K562 (cell line): ENCODE measurements around the gene NECTIN4. TPM values are rescaled to one million over a fixed set of nuclear protein-coding genes. Genes with fewer than 3 reads are reported as not detected.
A peak's percentile ranks its signal among the peaks of the same experiment; 100 is the strongest.

Source experiments
- ARID1B ChIP-seq: fragments of 450-650 bp; IDR thresholded peaks from 2 replicates; pipeline ENCODE4 v1.6.1; 2016; ENCODE audit warnings: antibody characterized with exemption, mild to moderate bottlenecking, inconsistent platforms
- ARID2 ChIP-seq: fragments of 450-650 bp; IDR thresholded peaks from 2 replicates; pipeline ENCODE4 v1.6.1; 2017; ENCODE audit warnings: antibody characterized with exemption, mild to moderate bottlenecking
- BRCA1 ChIP-seq, 2 experiments: fragments of 450-650 bp in 1 of 2; sonication (generic) in 1 of 2; formaldehyde crosslinking in 1 of 2; IDR thresholded peaks; 2 replicates each; pipeline versions ENCODE4 v1.5.0 to v1.6.1; 2017 to 2020; ENCODE audit warnings: mild to moderate bottlenecking in 1 of 2, missing genetic modification reagents in 1 of 2
- CTCFL ChIP-seq: IDR thresholded peaks from 2 replicates; pipeline ENCODE4 v1.6.1; 2011; ENCODE audit warnings: borderline replicate concordance, low read depth, mild to moderate bottlenecking, moderate library complexity, low read length; ENCODE audit not compliant: insufficient read depth, poor library complexity, severe bottlenecking
- DNMT1 ChIP-seq: fragments of 450-650 bp; IDR thresholded peaks from 2 replicates; pipeline ENCODE4 v1.6.1; 2016; ENCODE audit warnings: antibody characterized with exemption, mild to moderate bottlenecking
- KDM5B ChIP-seq: fragments of 200-600 bp; sonication (generic); IDR thresholded peaks from 2 replicates; pipeline ENCODE4 v1.6.1; 2012; ENCODE audit warnings: low read depth, mild to moderate bottlenecking, moderate library complexity, low read length, control low read depth, inconsistent platforms; ENCODE audit not compliant: insufficient replicate concordance
- MAFG ChIP-seq: fragments of 450-650 bp; conservative IDR thresholded peaks from 2 replicates; pipeline ENCODE4 v1.6.1; 2016; ENCODE audit warnings: missing genetic modification characterization, missing compliant biosample characterization
- MAZ ChIP-seq, 2 experiments: fragments of 450-650 bp in 1 of 2; sonication (generic) in 1 of 2; formaldehyde crosslinking; IDR thresholded peaks in 1 of 2; conservative IDR thresholded peaks in 1 of 2; 2 replicates each; pipeline versions ENCODE4 v1.4.0 to v1.5.0; 2020; ENCODE audit warnings: mild to moderate bottlenecking in 1 of 2, missing genetic modification reagents in 1 of 2
- MXI1 ChIP-seq: IDR thresholded peaks from 2 replicates; pipeline ENCODE4 v1.6.1; 2011; ENCODE audit warnings: low read depth, mild to moderate bottlenecking, improper control_type of control experiment, low read length
- NCOA1 ChIP-seq: fragments of 450-650 bp; IDR thresholded peaks from 2 replicates; pipeline ENCODE4 v1.6.1; 2016; ENCODE audit warnings: low read depth
- NR4A1 ChIP-seq, 2 experiments: fragments of 250-450 bp in 1 of 2; fragments of 450-650 bp in 1 of 2; sonication (Bioruptor Pico) in 1 of 2; IDR thresholded peaks; 2 replicates each; pipeline versions ENCODE4 v1.4.0 to v1.6.1; 2016 to 2020; ENCODE audit warnings: mild to moderate bottlenecking in 2 of 2, missing compliant biosample characterization in 1 of 2, missing genetic modification characterization in 1 of 2, moderate library complexity in 1 of 2
- PHB2 ChIP-seq: fragments of 450-650 bp; IDR thresholded peaks from 2 replicates; pipeline ENCODE4 v1.6.1; 2017; ENCODE audit warnings: low read depth
- POLR2A ChIP-seq: fragments of 450-650 bp; conservative IDR thresholded peaks from 2 replicates; pipeline ENCODE4 v1.6.1; 2016
- TFE3 ChIP-seq: fragments of 450-650 bp; formaldehyde crosslinking; IDR thresholded peaks from 2 replicates; pipeline ENCODE4 v1.4.0; 2020; ENCODE audit warnings: mild to moderate bottlenecking, mixed read lengths
- THRA ChIP-seq: fragments of 450-650 bp; IDR thresholded peaks from 2 replicates; pipeline ENCODE4 v1.6.1; 2017; ENCODE audit warnings: mild to moderate bottlenecking, moderate library complexity
- TSC22D4 ChIP-seq: fragments of 450-650 bp; IDR thresholded peaks from 2 replicates; pipeline ENCODE4 v1.6.1; 2016; ENCODE audit warnings: missing genetic modification characterization, missing biosample characterization, control low read depth
- XRCC5 ChIP-seq: fragments of 200-400 bp; formaldehyde crosslinking; IDR thresholded peaks from 2 replicates; pipeline ENCODE4 v1.6.1; 2017; ENCODE audit warnings: low read depth, mild to moderate bottlenecking, low read length
- ZNF592 ChIP-seq: fragments of 450-650 bp; IDR thresholded peaks from 2 replicates; pipeline ENCODE4 v1.6.1; 2017; ENCODE audit warnings: antibody characterized with exemption, mild to moderate bottlenecking
- polyA plus RNA-seq, 8 experiments: library from polyadenylated mRNA; depleted of rRNA in 4 of 8; stranded (reverse) in 5 of 8; unstranded in 3 of 8; fragments of >200 nt; fragmentation: Nextera tagmentation in 2 of 8; fragmentation: Illumina TruSeq in 1 of 8; extraction: Ambion mirVana in 2 of 8; extraction: Trizol in 1 of 8; gene quantifications; 2 replicates each; pipeline versions ENCODE4 v1.2.1 to v1.2.3, GENCODE V29; 2011 to 2014; ENCODE audit warnings: inconsistent platforms in 1 of 8, missing spikeins in 1 of 8
- total RNA-seq, 7 experiments: library from RNA; depleted of rRNA in 6 of 7; stranded (reverse); fragments of >200 nt in 6 of 7; fragmentation: Illumina TruSeq in 2 of 7; extraction: Trizol in 2 of 7; gene quantifications; 2 replicates each; pipeline versions ENCODE4 v1.2.1 to v1.2.3, GENCODE V29; 2011 to 2021; ENCODE audit warnings: low replicate concordance in 1 of 7

NECTIN4 gene
- total and polyA plus RNA-seq, 9 of the 15 experiments (the other 6 are each of a cell fraction or from before 2014, with no cell fraction given): 0.01 to 0.09 TPM; not detected in 7

GRCh38 chr1:161044908-161045735, 44.2 kb downstream of the NECTIN4 start (continued):
- TF ChIP-seq KDM5B (no peak), TSC22D4 (tag) (no peak), MAZ (CRISPR knock-in tag; conservative IDR thresholded peaks at IDR 0.05 in 1 of 2, IDR thresholded peaks at IDR 0.05 in 1 of 2) (peak in 1 of 2 experiments; percentile 2; a peak in 1 of 4 replicates), ZNF592 (0 out of 2 replicates have a peak, but pooled peaks have one; percentile 20), MXI1 (no peak), BRCA1 (IDR thresholded peaks at IDR 0.05) (no peak), BRCA1 (CRISPR knock-in tag; IDR thresholded peaks at IDR 0.05) (no peak), NCOA1 (no peak), POLR2A (no peak), TFE3 (CRISPR knock-in tag) (no peak), THRA (no peak), ARID1B (0 out of 2 replicates have a peak, but pooled peaks have one; percentile 24), CTCFL (no peak), ARID2 (no peak), XRCC5 (no peak), DNMT1 (no peak), MAFG (tag) (no peak), PHB2 (no peak), NR4A1 (CRISPR knock-in tag; IDR thresholded peaks at IDR 0.05) (peak; percentile 62; the same call in 1 of the 2 replicates), NR4A1 (tag; IDR thresholded peaks at IDR 0.05) (no peak)
